GM12873 (cell line): ENCODE measurements around the gene CHAC1.

Experiments used
- TF ChIP-seq, protein P1 (sequence below): IDR thresholded peaks from 2 replicates; pipeline ENCODE4 v1.5.1; 2012; ENCODE audit warnings: low read depth, mild to moderate bottlenecking, moderate library complexity, low read length, control low read depth; ENCODE audit not compliant: insufficient read depth; ENCODE audit errors: missing control alignments

Gene CHAC1

DNA sequence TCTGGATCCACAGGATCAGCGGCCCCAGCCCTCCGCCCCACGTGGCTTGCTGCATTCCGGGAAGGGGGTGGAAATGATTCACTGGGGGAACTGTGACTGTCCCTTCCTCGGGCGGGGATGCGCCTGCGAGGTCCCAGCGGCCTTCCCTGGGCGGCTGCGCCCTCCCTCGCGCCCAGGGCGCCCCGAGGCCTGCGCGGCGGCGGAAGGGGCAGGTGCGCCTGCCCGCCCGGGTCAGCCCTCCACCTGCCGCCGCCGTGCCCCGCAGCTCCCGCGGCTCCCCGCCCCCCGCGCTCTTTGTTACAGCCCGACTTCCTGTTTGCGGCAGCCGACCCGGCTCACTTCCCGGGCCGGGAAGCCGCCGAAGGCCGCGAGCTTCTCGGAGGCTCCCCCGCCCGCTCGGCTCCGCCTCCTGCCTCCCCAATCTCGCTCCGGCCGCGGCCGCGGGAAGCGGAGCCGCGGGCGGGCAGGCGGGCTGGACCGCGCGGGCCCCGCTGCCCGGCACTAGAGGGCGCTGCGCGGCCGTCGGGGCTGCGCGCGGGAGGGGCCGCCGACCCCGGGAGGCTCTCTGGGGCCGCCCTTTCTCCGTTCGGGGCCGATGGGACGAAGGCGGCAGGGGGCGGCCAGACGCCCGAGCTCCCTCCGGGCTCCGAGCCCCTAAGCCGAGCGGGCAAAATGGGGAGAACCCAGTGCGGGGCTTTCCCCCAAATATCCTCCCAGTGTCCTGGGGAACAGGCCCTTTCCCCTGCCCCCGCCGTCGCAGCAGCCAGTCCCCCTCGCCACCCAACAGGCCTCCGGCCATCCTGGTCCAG, 11.5 kb upstream of the CHAC1 start:
- TF ChIP-seq, protein P1, sequence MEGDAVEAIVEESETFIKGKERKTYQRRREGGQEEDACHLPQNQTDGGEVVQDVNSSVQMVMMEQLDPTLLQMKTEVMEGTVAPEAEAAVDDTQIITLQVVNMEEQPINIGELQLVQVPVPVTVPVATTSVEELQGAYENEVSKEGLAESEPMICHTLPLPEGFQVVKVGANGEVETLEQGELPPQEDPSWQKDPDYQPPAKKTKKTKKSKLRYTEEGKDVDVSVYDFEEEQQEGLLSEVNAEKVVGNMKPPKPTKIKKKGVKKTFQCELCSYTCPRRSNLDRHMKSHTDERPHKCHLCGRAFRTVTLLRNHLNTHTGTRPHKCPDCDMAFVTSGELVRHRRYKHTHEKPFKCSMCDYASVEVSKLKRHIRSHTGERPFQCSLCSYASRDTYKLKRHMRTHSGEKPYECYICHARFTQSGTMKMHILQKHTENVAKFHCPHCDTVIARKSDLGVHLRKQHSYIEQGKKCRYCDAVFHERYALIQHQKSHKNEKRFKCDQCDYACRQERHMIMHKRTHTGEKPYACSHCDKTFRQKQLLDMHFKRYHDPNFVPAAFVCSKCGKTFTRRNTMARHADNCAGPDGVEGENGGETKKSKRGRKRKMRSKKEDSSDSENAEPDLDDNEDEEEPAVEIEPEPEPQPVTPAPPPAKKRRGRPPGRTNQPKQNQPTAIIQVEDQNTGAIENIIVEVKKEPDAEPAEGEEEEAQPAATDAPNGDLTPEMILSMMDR, result peak; percentile 50

GRCh38 chr15:40942337-40942854, 10.9 kb upstream of the CHAC1 start:
- TF ChIP-seq, protein P1, result no peak

DNA sequence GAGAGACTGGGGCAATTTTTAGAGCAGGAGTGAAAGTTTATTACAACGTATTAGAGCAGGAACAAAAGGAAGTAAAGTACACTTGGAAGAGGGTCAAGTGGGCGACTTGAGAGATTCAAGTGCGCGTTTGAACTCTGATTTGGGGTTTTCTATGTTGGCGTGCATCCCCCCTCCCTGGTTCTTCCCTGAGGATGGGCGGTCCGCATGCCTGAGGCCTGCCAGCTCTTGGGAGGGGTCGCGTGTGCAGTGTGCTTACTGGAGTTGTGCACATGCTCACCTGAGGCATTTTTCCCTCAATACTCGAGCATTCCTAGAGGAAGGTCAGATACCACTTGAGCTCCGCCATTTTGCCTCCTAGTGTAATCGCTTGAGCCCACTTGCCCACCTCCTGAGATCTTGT, 10.4 kb upstream of the CHAC1 start:
- TF ChIP-seq, protein P1, result no peak

DNA sequence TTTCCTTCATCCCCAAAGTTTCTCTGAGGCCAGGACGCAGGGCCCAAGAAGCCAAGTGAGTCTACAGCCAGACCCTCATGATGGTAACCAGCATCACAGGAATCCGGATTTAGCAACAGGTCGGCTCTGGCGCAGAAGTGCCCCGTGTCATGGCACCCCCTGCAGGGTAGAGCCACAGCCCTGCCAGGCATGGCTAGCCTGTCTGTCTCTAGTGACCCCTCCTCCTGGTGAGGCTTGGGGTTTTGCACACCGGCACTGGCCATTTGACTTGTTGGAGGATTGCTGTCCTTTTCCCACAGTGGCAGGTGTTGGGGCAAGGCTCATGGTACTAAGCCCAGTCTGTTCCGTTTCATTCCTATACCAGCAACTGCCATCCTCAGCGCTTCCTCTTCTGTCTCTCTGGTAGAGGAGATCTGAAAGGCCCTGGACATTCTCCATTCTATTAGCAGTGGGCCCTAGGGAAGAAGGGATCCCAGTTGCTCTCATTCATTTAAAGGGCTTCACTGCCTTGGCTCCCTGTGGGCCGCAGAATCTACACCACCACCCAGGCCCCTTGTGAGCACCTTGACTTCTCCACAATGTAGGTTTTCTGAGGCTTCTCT, 9.4 kb upstream of the CHAC1 start:
- TF ChIP-seq, protein P1, result no peak

- TF ChIP-seq, protein P1, result no peak
These were observed 8.6 kb upstream of the CHAC1 start for GRCh38 chr15:40944510-40945296.

- TF ChIP-seq, protein P1, result no peak
These were observed 4.4 kb upstream of the CHAC1 start for GRCh38 chr15:40948706-40949473.
